ENCODE results near the gene CNTN5. TPM values are rescaled to one million over a fixed set of nuclear protein-coding genes. Genes with fewer than 3 reads are reported as not detected.

Gene CNTN5
- total and polyA plus RNA-seq, 10 of the 15 experiments (the other 5 are each of a cell fraction or from before 2014, with no cell fraction given) = 0.01 TPM; not detected in 9

GRCh38 chr11:100353083-100353482 is 1332.3 kb downstream of the CNTN5 start:
- no peak for DNase-seq (ENCODE audit: low read depth, low spot score)
- Histone ChIP-seq H3K79me2 (ENCODE audit: control insufficient read depth, insufficient read depth, low read length) (no peaks in the 10 kb centered on the region), H3K4me3 (no peak overlapping the region), H3K4me2 (ENCODE audit: control insufficient read depth, insufficient read depth) (no peak overlapping the region), H3K9ac (ENCODE audit: control insufficient read depth, insufficient read depth, low read length) (no peak overlapping the region), H3K27ac (ENCODE audit: control insufficient read depth, insufficient read depth) (no peak overlapping the region), H2AFZ (ENCODE audit: control insufficient read depth, low read depth, low read length) (no peak overlapping the region), H3K36me3 (ENCODE audit: control insufficient read depth in 2 of 2, insufficient read depth in 2 of 2, low read length in 1 of 2) (no peaks in the 10 kb centered on the region), H3K9me3 (replicated peaks; ENCODE audit: control insufficient read depth, insufficient read depth, low read length) (no peaks in the 10 kb centered on the region), H3K27me3 (replicated peaks in 1 of 2; ENCODE audit: control insufficient read depth in 2 of 2, insufficient read depth in 2 of 2, low read length in 1 of 2) (no peaks in the 10 kb centered on the region), H4K20me1 (ENCODE audit: control insufficient read depth, insufficient read depth) (no peaks in the 10 kb centered on the region), H3K4me1 (ENCODE audit: control insufficient read depth, insufficient read depth, low read length) (no peaks in the 10 kb centered on the region)
- no peak for ATAC-seq
- SMC1A ChIA-PET (ENCODE audit: uncharacterized antibody, unreplicated experiment) = interaction anchor here (0.6 to 1.1 kb wide), 2 partner anchors 17 to 909 kb away, joined by 3 to 4 read pairs; no protein-coding TSS in a partner anchor
- CTCF ChIA-PET = no interaction called here
- TF ChIP-seq SIX5 (IDR thresholded peaks at IDR 0.05; ENCODE audit: low read depth, low read length, severe bottlenecking) = no peak
- TF ChIP-seq RBBP5 (conservative IDR thresholded peaks at IDR 0.05) = no peak
- no peak for TF ChIP-seq RUNX3 (IDR thresholded peaks at IDR 0.05; ENCODE audit: low read length)
- TF ChIP-seq ZZZ3 (IDR thresholded peaks at IDR 0.05; ENCODE audit: control insufficient read depth, insufficient read length, low read depth) = no peak
- TF ChIP-seq FOXM1 (IDR thresholded peaks at IDR 0.05; ENCODE audit: low read depth, low read length) = no peak
- TF ChIP-seq FOS (IDR thresholded peaks at IDR 0.05; ENCODE audit: borderline replicate concordance, extremely low read depth, insufficient read length) = no peak
- no peak for TF ChIP-seq BHLHE40 (IDR thresholded peaks at IDR 0.05; ENCODE audit: borderline replicate concordance in 1 of 2, low read depth in 2 of 2, low read length in 1 of 2)
- TF ChIP-seq ZBTB40 (IDR thresholded peaks at IDR 0.05; ENCODE audit: borderline replicate concordance) = no peak
- no peak for TF ChIP-seq BRCA1 (IDR thresholded peaks at IDR 0.05; ENCODE audit: low read depth, low read length)
- no peak for TF ChIP-seq PAX8 (IDR thresholded peaks at IDR 0.05)
- no peak for TF ChIP-seq SRF (IDR thresholded peaks at IDR 0.05; ENCODE audit: low read depth in 2 of 2, low read length in 2 of 2)
- TF ChIP-seq IKZF2 (IDR thresholded peaks at IDR 0.05) = no peak
- in situ Hi-C loops (cut with MboI) (no loop called here), intact Hi-C loops (cut with micrococcal nuclease; ENCODE audit: unreplicated experiment) (no loop called here)
- no peak for FAIRE-seq
- POLR2A ChIA-PET = no interaction called here
- BruUV-seq (replicated peaks) = no TSS peak
- RAD21 ChIA-PET (ENCODE audit: unreplicated experiment) = no interaction called here
